Measurements from ENCODE around the gene RAET1L. TPM values are rescaled to one million over a fixed set of nuclear protein-coding genes. Genes with fewer than 3 reads are reported as not detected.

The RAET1L gene, protein sequence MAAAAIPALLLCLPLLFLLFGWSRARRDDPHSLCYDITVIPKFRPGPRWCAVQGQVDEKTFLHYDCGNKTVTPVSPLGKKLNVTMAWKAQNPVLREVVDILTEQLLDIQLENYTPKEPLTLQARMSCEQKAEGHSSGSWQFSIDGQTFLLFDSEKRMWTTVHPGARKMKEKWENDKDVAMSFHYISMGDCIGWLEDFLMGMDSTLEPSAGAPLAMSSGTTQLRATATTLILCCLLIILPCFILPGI
- total RNA-seq (2021) = not detected in 3 replicates
- percentile 6 among the genes with signal in this experiment for Bru-seq, nascent RNA
- long read RNA-seq, experiment 1 = 0 reads
- long read RNA-seq, experiment 2 = 0 reads
- long read RNA-seq, experiment 3 = 0 reads

DNA sequence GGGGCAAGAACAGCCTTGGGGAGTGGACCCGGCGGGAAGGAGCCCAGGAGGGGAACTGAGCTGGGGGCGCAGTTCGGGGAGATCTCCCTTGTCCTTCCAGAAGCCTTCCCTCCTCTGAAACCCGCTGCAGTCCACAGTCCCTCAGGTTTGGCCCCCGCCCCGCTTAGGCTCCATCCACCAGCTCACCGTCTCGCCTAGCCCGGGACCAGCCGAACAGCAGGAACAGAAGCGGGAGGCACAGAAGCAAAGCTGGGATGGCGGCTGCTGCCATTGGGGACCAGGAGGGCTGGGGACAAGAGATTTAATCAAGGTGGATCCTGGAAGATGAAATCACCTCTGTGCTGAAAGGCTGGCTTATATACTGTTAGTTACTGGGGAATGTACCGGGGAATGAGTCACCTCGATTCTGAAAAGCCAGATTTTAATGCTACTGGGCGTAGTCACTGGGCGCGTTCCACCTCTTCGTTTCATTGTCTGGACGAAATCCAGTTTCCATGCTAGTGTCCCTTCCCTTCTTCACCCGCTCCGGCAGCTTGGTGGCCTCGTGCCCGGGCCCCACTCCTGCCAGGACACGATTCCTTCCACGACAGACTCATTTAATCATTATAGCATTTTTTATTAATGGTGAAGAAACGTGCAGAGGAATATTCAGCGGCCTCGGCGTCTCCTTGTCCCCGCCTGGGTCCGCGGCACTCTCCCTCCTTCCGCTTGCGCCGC lies at the start of gene RAET1L:
Gene RAET1L (minus strand): TSS at position 332 of the 717 bp plus-strand sequence. CDS start 61 bp downstream, at position 271.
- no peak for DNase-seq (ENCODE audit: low spot score)

DNA sequence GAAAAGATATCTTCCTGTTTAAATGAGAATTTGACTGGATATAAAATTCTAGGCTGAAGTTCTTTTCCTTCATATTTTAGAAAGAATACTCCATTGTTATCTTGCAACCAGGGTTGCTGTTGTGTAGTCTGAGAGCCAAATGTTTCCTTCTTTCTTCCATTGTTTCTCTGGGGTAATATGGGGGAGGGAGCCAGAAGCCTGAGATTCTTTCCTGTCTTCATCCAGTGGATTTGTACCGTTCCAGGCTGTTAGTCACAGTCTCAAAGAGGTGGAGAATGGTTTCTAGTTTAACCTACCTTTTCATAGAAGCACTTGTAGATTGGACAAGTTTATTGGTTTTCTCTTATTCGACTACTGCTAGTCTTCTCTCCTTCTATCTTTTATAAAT lies 49.7 kb upstream of the RAET1L start:
- H3K27me3 Mint-ChIP-seq (ENCODE audit: low read depth) = peaks cover 3% of the 10 kb centered on the region
- H3K27ac Mint-ChIP-seq = no peak overlapping the region
- ChIA-PET CTCF (no interaction called here), POLR2A (no interaction called here)
- H3K4me3 Mint-ChIP-seq = no peak overlapping the region
- peaks cover 17% of the 10 kb centered on the region for H3K4me1 Mint-ChIP-seq
- no peaks in the 10 kb centered on the region for H3K9me3 Mint-ChIP-seq
- ATAC-seq = no peak
- H3K36me3 Mint-ChIP-seq = no peaks in the 10 kb centered on the region
- no peak for DNase-seq (ENCODE audit: low spot score)
- TF ChIP-seq, protein P1, sequence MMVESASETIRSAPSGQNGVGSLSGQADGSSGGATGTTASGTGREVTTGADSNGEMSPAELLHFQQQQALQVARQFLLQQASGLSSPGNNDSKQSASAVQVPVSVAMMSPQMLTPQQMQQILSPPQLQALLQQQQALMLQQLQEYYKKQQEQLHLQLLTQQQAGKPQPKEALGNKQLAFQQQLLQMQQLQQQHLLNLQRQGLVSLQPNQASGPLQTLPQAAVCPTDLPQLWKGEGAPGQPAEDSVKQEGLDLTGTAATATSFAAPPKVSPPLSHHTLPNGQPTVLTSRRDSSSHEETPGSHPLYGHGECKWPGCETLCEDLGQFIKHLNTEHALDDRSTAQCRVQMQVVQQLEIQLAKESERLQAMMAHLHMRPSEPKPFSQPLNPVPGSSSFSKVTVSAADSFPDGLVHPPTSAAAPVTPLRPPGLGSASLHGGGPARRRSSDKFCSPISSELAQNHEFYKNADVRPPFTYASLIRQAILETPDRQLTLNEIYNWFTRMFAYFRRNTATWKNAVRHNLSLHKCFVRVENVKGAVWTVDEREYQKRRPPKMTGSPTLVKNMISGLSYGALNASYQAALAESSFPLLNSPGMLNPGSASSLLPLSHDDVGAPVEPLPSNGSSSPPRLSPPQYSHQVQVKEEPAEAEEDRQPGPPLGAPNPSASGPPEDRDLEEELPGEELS (CRISPR knock-in tag; IDR thresholded peaks at IDR 0.05) = no peak
- TF ChIP-seq TEAD4 (CRISPR knock-in tag; IDR thresholded peaks at IDR 0.05) (no peak), RORB (CRISPR knock-in tag; IDR thresholded peaks at IDR 0.05) (no peak)
- TF ChIP-seq, protein P2, sequence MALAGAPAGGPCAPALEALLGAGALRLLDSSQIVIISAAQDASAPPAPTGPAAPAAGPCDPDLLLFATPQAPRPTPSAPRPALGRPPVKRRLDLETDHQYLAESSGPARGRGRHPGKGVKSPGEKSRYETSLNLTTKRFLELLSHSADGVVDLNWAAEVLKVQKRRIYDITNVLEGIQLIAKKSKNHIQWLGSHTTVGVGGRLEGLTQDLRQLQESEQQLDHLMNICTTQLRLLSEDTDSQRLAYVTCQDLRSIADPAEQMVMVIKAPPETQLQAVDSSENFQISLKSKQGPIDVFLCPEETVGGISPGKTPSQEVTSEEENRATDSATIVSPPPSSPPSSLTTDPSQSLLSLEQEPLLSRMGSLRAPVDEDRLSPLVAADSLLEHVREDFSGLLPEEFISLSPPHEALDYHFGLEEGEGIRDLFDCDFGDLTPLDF (CRISPR knock-in tag; IDR thresholded peaks at IDR 0.05) = no peak

More for the DNA sequence above, at the start of gene RAET1L:
- H3K36me3 Mint-ChIP-seq = no peaks in the 10 kb centered on the region
- CTCF ChIA-PET = interaction anchor here (0.9 to 1.1 kb wide), 3 partner anchors 9 to 370 kb away, joined by 3 to 6 read pairs (median 3); partner anchors contain the start of gene ULBP3
- ATAC-seq = no peak
- TF ChIP-seq, protein P3, sequence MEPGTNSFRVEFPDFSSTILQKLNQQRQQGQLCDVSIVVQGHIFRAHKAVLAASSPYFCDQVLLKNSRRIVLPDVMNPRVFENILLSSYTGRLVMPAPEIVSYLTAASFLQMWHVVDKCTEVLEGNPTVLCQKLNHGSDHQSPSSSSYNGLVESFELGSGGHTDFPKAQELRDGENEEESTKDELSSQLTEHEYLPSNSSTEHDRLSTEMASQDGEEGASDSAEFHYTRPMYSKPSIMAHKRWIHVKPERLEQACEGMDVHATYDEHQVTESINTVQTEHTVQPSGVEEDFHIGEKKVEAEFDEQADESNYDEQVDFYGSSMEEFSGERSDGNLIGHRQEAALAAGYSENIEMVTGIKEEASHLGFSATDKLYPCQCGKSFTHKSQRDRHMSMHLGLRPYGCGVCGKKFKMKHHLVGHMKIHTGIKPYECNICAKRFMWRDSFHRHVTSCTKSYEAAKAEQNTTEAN (CRISPR knock-in tag; IDR thresholded peaks at IDR 0.05) = no peak
- TF ChIP-seq EMX1 (CRISPR knock-in tag; IDR thresholded peaks at IDR 0.05) (no peak), KAT7 (CRISPR knock-in tag; IDR thresholded peaks at IDR 0.05; ENCODE audit: borderline replicate concordance) (no peak), GRHL2 (CRISPR knock-in tag; IDR thresholded peaks at IDR 0.05; ENCODE audit: insufficient replicate concordance, severe bottlenecking) (no peak), CREM (CRISPR knock-in tag; IDR thresholded peaks at IDR 0.05) (no peak), JAZF1 (CRISPR knock-in tag; IDR thresholded peaks at IDR 0.05) (no peak), NFATC4 (CRISPR knock-in tag; IDR thresholded peaks at IDR 0.05) (no peak), NFE2L1 (CRISPR knock-in tag; IDR thresholded peaks at IDR 0.05) (no peak), ZNF396 (CRISPR knock-in tag; IDR thresholded peaks at IDR 0.05; ENCODE audit: borderline replicate concordance) (no peak), GTF2I (CRISPR knock-in tag; conservative IDR thresholded peaks at IDR 0.05) (no peak), FOXP1 (CRISPR knock-in tag; IDR thresholded peaks at IDR 0.05; ENCODE audit: borderline replicate concordance) (no peak), NR2C2 (CRISPR knock-in tag; IDR thresholded peaks at IDR 0.05) (no peak)
- TF ChIP-seq, protein P4, sequence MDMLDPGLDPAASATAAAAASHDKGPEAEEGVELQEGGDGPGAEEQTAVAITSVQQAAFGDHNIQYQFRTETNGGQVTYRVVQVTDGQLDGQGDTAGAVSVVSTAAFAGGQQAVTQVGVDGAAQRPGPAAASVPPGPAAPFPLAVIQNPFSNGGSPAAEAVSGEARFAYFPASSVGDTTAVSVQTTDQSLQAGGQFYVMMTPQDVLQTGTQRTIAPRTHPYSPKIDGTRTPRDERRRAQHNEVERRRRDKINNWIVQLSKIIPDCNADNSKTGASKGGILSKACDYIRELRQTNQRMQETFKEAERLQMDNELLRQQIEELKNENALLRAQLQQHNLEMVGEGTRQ (CRISPR knock-in tag; IDR thresholded peaks at IDR 0.05) = no peak
- TF ChIP-seq, protein P5, sequence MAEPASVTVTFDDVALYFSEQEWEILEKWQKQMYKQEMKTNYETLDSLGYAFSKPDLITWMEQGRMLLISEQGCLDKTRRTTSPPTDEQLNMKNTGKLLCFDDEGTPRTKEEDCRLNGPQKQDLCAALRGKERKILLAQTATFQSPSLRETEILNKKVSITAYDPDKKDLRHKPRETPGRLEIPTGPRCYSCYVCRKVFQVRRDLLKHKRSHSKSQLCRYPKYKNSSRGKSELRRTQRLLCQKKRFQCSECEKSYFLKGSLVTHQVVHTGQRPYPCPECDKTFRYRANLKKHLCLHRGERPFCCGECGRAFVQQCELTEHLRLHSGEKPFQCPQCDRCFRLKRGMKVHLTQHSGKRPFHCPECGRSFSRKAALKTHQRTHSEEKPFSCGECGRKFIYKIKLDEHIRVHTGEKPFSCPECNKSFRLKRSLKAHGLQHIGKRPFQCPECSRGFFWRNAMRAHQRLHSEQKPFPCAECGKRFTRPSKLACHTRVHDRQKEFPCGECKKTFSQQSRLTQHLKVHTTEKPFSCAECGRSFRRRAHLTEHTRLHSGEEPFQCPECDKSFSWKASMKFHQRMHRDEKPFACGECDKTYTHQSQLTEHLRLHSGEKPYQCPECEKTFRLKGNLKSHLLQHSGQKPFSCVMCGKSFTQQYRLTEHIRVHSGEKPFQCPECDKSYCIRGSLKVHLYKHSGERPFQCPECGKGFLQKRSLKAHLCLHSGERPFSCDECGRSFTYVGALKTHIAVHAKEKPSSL (CRISPR knock-in tag; conservative IDR thresholded peaks at IDR 0.05) = no peak
- TF ChIP-seq, protein P6, sequence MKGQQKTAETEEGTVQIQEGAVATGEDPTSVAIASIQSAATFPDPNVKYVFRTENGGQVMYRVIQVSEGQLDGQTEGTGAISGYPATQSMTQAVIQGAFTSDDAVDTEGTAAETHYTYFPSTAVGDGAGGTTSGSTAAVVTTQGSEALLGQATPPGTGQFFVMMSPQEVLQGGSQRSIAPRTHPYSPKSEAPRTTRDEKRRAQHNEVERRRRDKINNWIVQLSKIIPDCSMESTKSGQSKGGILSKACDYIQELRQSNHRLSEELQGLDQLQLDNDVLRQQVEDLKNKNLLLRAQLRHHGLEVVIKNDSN (CRISPR knock-in tag; IDR thresholded peaks at IDR 0.05) = no peak
- TF ChIP-seq, protein P2 (CRISPR knock-in tag; IDR thresholded peaks at IDR 0.05) = no peak
- TF ChIP-seq, protein P7, sequence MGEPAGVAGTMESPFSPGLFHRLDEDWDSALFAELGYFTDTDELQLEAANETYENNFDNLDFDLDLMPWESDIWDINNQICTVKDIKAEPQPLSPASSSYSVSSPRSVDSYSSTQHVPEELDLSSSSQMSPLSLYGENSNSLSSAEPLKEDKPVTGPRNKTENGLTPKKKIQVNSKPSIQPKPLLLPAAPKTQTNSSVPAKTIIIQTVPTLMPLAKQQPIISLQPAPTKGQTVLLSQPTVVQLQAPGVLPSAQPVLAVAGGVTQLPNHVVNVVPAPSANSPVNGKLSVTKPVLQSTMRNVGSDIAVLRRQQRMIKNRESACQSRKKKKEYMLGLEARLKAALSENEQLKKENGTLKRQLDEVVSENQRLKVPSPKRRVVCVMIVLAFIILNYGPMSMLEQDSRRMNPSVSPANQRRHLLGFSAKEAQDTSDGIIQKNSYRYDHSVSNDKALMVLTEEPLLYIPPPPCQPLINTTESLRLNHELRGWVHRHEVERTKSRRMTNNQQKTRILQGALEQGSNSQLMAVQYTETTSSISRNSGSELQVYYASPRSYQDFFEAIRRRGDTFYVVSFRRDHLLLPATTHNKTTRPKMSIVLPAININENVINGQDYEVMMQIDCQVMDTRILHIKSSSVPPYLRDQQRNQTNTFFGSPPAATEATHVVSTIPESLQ (CRISPR knock-in tag; IDR thresholded peaks at IDR 0.05) = no peak
- no peak within 1 kb of the TSS for H3K27ac Mint-ChIP-seq
- H3K9me3 Mint-ChIP-seq = no peaks in the 10 kb centered on the region
- POLR2A ChIA-PET = interaction anchor here (0.5 kb wide), 1 partner anchor 118 kb away, joined by 3 read pairs; the partner anchor contains the start of gene PPP1R14C
- peak within 1 kb of the TSS; percentile 57 for H3K4me3 Mint-ChIP-seq
- H3K27me3 Mint-ChIP-seq (ENCODE audit: low read depth) = peaks cover 75% of the 10 kb centered on the region
- peaks cover 10% of the 10 kb centered on the region for H3K4me1 Mint-ChIP-seq

All from WTC11 (cell line).